ENCODE data around the gene ALOXE3. TPM values are rescaled to one million over a fixed set of nuclear protein-coding genes. Genes with fewer than 3 reads are reported as not detected.

ALOXE3 gene
- total and polyA plus RNA-seq, 12 donors = 0.09 TPM; not detected in 11

DNA sequence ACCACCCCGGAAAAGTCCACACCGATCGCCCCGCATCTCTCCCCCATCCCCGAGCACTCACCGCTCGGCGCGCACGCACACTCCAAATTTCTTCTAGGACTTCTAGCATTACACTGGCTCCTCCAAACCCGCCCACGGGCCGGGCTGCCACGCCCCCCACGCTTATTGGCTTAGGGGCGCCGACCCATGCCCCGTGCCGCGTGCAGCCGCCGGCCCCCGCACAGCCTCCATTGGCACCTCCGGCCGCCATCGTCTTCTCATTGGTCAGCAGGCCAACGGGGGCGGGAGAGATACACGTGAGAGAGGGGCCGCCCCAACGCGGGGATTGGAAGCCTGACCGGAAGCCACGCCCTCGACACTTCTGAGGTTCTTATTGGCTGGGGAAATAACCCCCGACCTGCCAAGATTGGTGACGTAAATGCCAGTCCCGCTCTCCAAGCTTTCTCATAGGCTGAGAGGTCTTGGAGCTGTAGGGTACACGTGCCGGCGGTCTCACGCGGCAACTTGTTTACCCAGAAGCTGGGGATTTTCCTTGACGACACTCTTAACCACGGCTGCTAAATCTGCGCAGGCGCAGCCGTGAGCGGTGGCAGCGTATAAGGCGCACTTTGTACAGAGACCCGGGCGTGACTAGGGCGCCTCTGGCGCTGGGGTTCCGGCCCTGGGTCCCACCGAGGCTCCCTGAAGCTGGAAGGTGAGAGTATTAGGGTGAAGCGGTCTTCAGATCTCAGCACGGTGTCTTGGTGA, 38.1 kb upstream of the ALOXE3 start:
- no peaks in the 10 kb centered on the region for H3K9me3 ChIP-seq
- intact Hi-C loops (cut with DNase I) = loop anchor here in 4 of 10 donors (2.0 to 10.0 kb wide), 5 partner anchors 18 to 322 kb away; partner anchors contain the start of genes CYB5D1 (in 1 of the 4), HES7 (in 1 of the 4), KDM6B (in 1 of the 4) and NAA38 (in 1 of the 4)
- ATAC-seq = peak; percentile 65 to 75 (median 68)
- peak in 4 of 9 donors; percentile 12 to 42 (median 28) for TF ChIP-seq CTCF (IDR thresholded peaks at IDR 0.05)
- peaks cover 19 to 91% (median 51%) of the 10 kb centered on the region in 9 donors for H3K4me1 ChIP-seq
- peaks cover 0 to 31% (median 16%) of the 10 kb centered on the region in 9 donors for H3K36me3 ChIP-seq
- 0 to 1% methylated on average over 59 of the region's 59 CpGs for WGBS, 2 donors
- H3K27me3 ChIP-seq = no peaks in the 10 kb centered on the region
- H3K4me3 ChIP-seq = peak overlapping the region; percentile 66 to 91 (median 81)
- peak overlapping the region; percentile 97 to 100 (median 100) for H3K27ac ChIP-seq
- peak; percentile 100 for DNase-seq

GRCh38 chr17:8155996-8156245, 37.6 kb upstream of the ALOXE3 start:
- H3K27me3 ChIP-seq = no peaks in the 10 kb centered on the region
- ATAC-seq (no peak), DNase-seq (no peak)
- H3K27ac ChIP-seq = peak overlapping the region; percentile 92 to 100 (median 100)
- H3K36me3 ChIP-seq = peaks cover 0 to 26% (median 11%) of the 10 kb centered on the region in 9 donors
- no peaks in the 10 kb centered on the region for H3K9me3 ChIP-seq
- 0% methylated on average over 11 of the region's 11 CpGs for WGBS, 2 donors
- no peak for TF ChIP-seq CTCF (IDR thresholded peaks at IDR 0.05)
- peaks cover 17 to 91% (median 46%) of the 10 kb centered on the region in 9 donors for H3K4me1 ChIP-seq
- intact Hi-C loops (cut with DNase I) = loop anchor here in 4 of 10 donors (2.0 to 10.0 kb wide), 7 partner anchors 17 to 321 kb away; partner anchors contain the start of genes ALOXE3 (in 1 of the 4), CYB5D1 (in 1 of the 4), HES7 (in 1 of the 4) and KDM6B (in 1 of the 4)
- peak overlapping the region; percentile 66 to 91 (median 81) for H3K4me3 ChIP-seq

DNA sequence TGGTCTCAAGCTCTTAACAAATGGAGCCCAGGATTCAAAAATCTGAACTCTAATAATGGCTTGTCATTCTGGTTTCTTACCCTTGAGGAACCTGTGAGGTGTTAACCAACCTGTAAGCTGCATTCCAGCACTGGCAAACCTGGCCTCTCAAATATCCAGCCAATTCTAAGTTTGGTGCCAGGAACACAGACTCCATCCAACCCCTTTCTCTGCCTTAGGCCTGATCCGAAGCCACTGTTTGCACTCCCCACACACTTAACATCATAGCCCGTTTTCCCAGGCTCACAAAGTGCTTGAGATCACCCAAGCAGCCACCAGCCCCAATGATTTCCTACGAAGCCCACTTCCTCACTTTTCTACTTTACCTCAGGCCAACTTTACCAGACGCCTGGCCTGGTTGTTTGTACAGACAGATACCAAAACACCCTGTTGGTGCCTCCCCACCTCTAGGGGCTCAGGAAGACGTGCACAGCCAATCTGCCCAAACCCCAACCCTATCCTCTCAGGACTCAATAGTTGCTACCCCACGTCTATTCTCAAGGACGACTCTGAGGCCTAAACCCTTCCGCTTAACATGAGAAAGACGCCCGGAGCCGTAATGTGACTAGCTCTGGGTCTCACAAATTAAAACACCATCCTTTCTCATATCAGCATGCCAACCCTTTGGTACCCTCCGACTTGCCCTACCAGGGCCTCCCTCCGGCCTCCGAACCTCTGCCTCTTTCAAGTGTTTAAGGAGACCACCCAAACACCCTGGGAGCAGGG, 37.1 kb upstream of the ALOXE3 start:
- H3K4me1 ChIP-seq = peaks cover 22 to 91% (median 50%) of the 10 kb centered on the region in 9 donors
- intact Hi-C loops (cut with DNase I) = loop anchor here in 3 of 10 donors (2.0 to 10.0 kb wide), 7 partner anchors 17 to 321 kb away; partner anchors contain the start of genes ALOXE3 (in 1 of the 3), CYB5D1 (in 1 of the 3), HES7 (in 1 of the 3) and KDM6B (in 1 of the 3)

More for the DNA sequence above, 37.1 kb upstream of the ALOXE3 start:
- H3K27ac ChIP-seq = peak overlapping the region; percentile 92 to 100 (median 100)
- no peaks in the 10 kb centered on the region for H3K27me3 ChIP-seq
- H3K4me3 ChIP-seq = peak overlapping the region; percentile 66 to 91 (median 81)
- ATAC-seq = no peak
- TF ChIP-seq CTCF (IDR thresholded peaks at IDR 0.05) = no peak
- H3K36me3 ChIP-seq = peaks cover 0 to 25% (median 11%) of the 10 kb centered on the region in 9 donors
- 9 to 10% methylated on average over 14 of the region's 14 CpGs for WGBS, 2 donors
- no peaks in the 10 kb centered on the region for H3K9me3 ChIP-seq
- DNase-seq = peak in 1 of 2 donors; percentile 23
